Stomach smooth muscle (tissue), 2 donors: ENCODE data around the gene ATP8B1.

Experiments used
- H3K27ac ChIP-seq: one replicate; pipeline ENCODE4 v1.7.0; 2013; ENCODE audit warnings: mild to moderate bottlenecking, low read length, inconsistent platforms
- H3K27me3 ChIP-seq, 2 donors: one replicate each; pipeline ENCODE4 v1.7.0; 2013; ENCODE audit warnings: low read length in 2 of 2; ENCODE audit not compliant: insufficient read depth in 2 of 2, control insufficient read depth in 1 of 2
- H3K36me3 ChIP-seq, 2 donors: one replicate each; pipeline ENCODE4 v1.7.0; 2013; ENCODE audit warnings: low read length in 2 of 2; ENCODE audit not compliant: control insufficient read depth in 2 of 2, insufficient read depth in 2 of 2
- H3K4me1 ChIP-seq: one replicate; pipeline ENCODE4 v1.7.0; 2013; ENCODE audit warnings: low read length; ENCODE audit not compliant: control insufficient read depth, insufficient read depth
- H3K4me3 ChIP-seq, 2 donors: one replicate each; pipeline ENCODE4 v1.7.0; 2013; ENCODE audit warnings: low read length in 2 of 2
- H3K9ac ChIP-seq, 2 donors: one replicate each; pipeline ENCODE4 v1.7.0; 2013; ENCODE audit warnings: low read length in 2 of 2, mild to moderate bottlenecking in 1 of 2
- H3K9me3 ChIP-seq, 2 donors: one replicate each; pipeline ENCODE4 v1.7.0; 2013; ENCODE audit warnings: low read length in 2 of 2; ENCODE audit not compliant: control insufficient read depth in 2 of 2
- donor health status: healthy.
- donor health status: Pancreatic carcinoma.

The ATP8B1 gene

GRCh38 chr18:57764995-57765394, 38.1 kb downstream of the ATP8B1 start:
- Histone ChIP-seq H3K4me3 (no peak overlapping the region), H3K9ac (no peak overlapping the region), H3K36me3 (peaks cover 0 to 2% of the 10 kb centered on the region in 2 donors), H3K9me3 (no peaks in the 10 kb centered on the region), H3K27me3 (no peaks in the 10 kb centered on the region), H3K4me1 (peaks cover 31% of the 10 kb centered on the region), H3K27ac (no peak overlapping the region)

GRCh38 chr18:57764087-57764486, 39.0 kb downstream of the ATP8B1 start:
- H3K9me3 ChIP-seq, result no peaks in the 10 kb centered on the region
- no peak overlapping the region for H3K27ac ChIP-seq
- H3K4me3 ChIP-seq, result no peak overlapping the region
- H3K27me3 ChIP-seq, result no peaks in the 10 kb centered on the region
- H3K4me1 ChIP-seq, result peaks cover 25% of the 10 kb centered on the region
- peaks cover 0 to 2% of the 10 kb centered on the region in 2 donors for H3K36me3 ChIP-seq
- no peak overlapping the region for H3K9ac ChIP-seq

GRCh38 chr18:57762686-57763085, 40.4 kb downstream of the ATP8B1 start:
- no peak overlapping the region for H3K27ac ChIP-seq
- no peak overlapping the region for H3K9ac ChIP-seq
- no peak overlapping the region for H3K4me3 ChIP-seq
- H3K27me3 ChIP-seq, result no peaks in the 10 kb centered on the region
- H3K4me1 ChIP-seq, result peaks cover 16% of the 10 kb centered on the region
- H3K9me3 ChIP-seq, result no peaks in the 10 kb centered on the region
- H3K36me3 ChIP-seq, result peaks cover 0 to 2% of the 10 kb centered on the region in 2 donors

GRCh38 chr18:57759650-57760049, 43.5 kb downstream of the ATP8B1 start:
- Histone ChIP-seq H3K27ac (no peak overlapping the region), H3K4me3 (no peak overlapping the region), H3K9ac (no peak overlapping the region), H3K36me3 (peaks cover 0 to 7% of the 10 kb centered on the region in 2 donors), H3K9me3 (no peaks in the 10 kb centered on the region), H3K4me1 (no peaks in the 10 kb centered on the region), H3K27me3 (no peaks in the 10 kb centered on the region)

GRCh38 chr18:57755473-57756067, 47.5 kb downstream of the ATP8B1 start:
- no peak overlapping the region for H3K9ac ChIP-seq
- no peaks in the 10 kb centered on the region for H3K4me1 ChIP-seq
- H3K27ac ChIP-seq, result no peak overlapping the region
- no peaks in the 10 kb centered on the region for H3K9me3 ChIP-seq
- H3K27me3 ChIP-seq, result no peaks in the 10 kb centered on the region
- H3K36me3 ChIP-seq, result peaks cover 0 to 5% of the 10 kb centered on the region in 2 donors
- no peak overlapping the region for H3K4me3 ChIP-seq

- Histone ChIP-seq H3K36me3 (peaks cover 0 to 5% of the 10 kb centered on the region in 2 donors), H3K9me3 (no peaks in the 10 kb centered on the region), H3K27ac (no peak overlapping the region), H3K9ac (no peak overlapping the region), H3K4me3 (no peak overlapping the region), H3K27me3 (no peaks in the 10 kb centered on the region), H3K4me1 (no peaks in the 10 kb centered on the region)
Measured at GRCh38 chr18:57754577-57755338, 48.4 kb downstream of the ATP8B1 start.

GRCh38 chr18:57753063-57753462, 50.1 kb downstream of the ATP8B1 start:
- H3K4me1 ChIP-seq, result no peaks in the 10 kb centered on the region
- H3K4me3 ChIP-seq, result no peak overlapping the region
- peaks cover 0 to 5% of the 10 kb centered on the region in 2 donors for H3K36me3 ChIP-seq
- no peak overlapping the region for H3K9ac ChIP-seq
- H3K27me3 ChIP-seq, result no peaks in the 10 kb centered on the region
- H3K27ac ChIP-seq, result no peak overlapping the region
- no peaks in the 10 kb centered on the region for H3K9me3 ChIP-seq

GRCh38 chr18:57749604-57749970, 53.5 kb downstream of the ATP8B1 start:
- Histone ChIP-seq H3K4me1 (peaks cover 10% of the 10 kb centered on the region), H3K36me3 (no peaks in the 10 kb centered on the region), H3K4me3 (no peak overlapping the region)

GRCh38 chr18:57748770-57749603, 54.1 kb downstream of the ATP8B1 start:
- no peak overlapping the region for H3K9ac ChIP-seq

More at GRCh38 chr18:57749604-57749970, 53.5 kb downstream of the ATP8B1 start:
- H3K27me3 ChIP-seq, result no peaks in the 10 kb centered on the region
- H3K27ac ChIP-seq, result no peak overlapping the region
- H3K9me3 ChIP-seq, result no peaks in the 10 kb centered on the region
- no peak overlapping the region for H3K9ac ChIP-seq

GRCh38 chr18:57747809-57748680, 55.1 kb downstream of the ATP8B1 start:
- H3K27ac ChIP-seq, result no peak overlapping the region
- peaks cover 21% of the 10 kb centered on the region for H3K4me1 ChIP-seq
- H3K9ac ChIP-seq, result no peak overlapping the region
- H3K27me3 ChIP-seq, result no peaks in the 10 kb centered on the region
- H3K9me3 ChIP-seq, result no peaks in the 10 kb centered on the region
- no peak overlapping the region for H3K4me3 ChIP-seq
- H3K36me3 ChIP-seq, result no peaks in the 10 kb centered on the region

More at GRCh38 chr18:57748770-57749603, 54.1 kb downstream of the ATP8B1 start:
- Histone ChIP-seq H3K27ac (no peak overlapping the region), H3K4me1 (peaks cover 12% of the 10 kb centered on the region), H3K27me3 (no peaks in the 10 kb centered on the region), H3K4me3 (no peak overlapping the region), H3K36me3 (no peaks in the 10 kb centered on the region), H3K9me3 (no peaks in the 10 kb centered on the region)
